Measurements from ENCODE around the gene PVRIG. TPM values are rescaled to one million over a fixed set of nuclear protein-coding genes. Genes with fewer than 3 reads are reported as not detected.

Gene PVRIG
- total RNA-seq, 1 experiment from 2014 or later = 0.70 TPM

DNA sequence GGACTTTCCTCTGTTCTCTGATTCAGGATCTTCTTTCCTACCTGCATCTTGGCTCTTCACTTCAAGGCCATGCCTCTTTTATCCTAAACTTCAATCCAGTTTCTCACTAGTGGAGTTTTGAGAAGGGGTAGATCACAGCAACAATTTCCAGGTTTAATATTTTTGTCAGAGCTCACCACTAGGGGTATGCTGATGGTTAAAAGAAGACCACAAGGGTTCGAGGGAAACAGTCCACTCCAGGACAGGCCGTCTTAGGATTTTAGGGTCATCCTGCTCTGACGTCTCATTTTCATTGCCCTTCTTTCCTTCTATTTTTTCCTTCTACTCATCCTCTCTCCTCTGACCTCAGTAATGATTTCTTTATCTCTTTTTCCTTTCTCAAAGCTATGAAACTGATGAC lies 30.7 kb upstream of the PVRIG start:
- H3K79me2 ChIP-seq (ENCODE audit: insufficient read depth, low read length) = no peaks in the 10 kb centered on the region
- peaks cover 14% of the 10 kb centered on the region for H3K27me3 Mint-ChIP-seq (ENCODE audit: low read depth)
- H3K4me1 ChIP-seq (ENCODE audit: insufficient read depth, low read length) = no peaks in the 10 kb centered on the region
- WGBS (ENCODE audit: extremely low coverage, insufficient read length, low lambda C conversion rate) = no CpG with 5 or more reads among the region's 3 CpGs
- H3K27me3 ChIP-seq (ENCODE audit: insufficient read depth, low read length) = no peaks in the 10 kb centered on the region
- DNase-seq = no peak
- no peaks in the 10 kb centered on the region for H3K9me3 Mint-ChIP-seq
- no peak overlapping the region for H4K91ac ChIP-seq (ENCODE audit: insufficient read length, low read depth, low read length)
- no peak overlapping the region for H3T11ph ChIP-seq (ENCODE audit: low read length)
- H3K4me3 Mint-ChIP-seq = no peak overlapping the region
- H4K20me1 ChIP-seq (ENCODE audit: control insufficient read depth, insufficient read depth, insufficient read length) = no peaks in the 10 kb centered on the region
- TF ChIP-seq, protein P1, sequence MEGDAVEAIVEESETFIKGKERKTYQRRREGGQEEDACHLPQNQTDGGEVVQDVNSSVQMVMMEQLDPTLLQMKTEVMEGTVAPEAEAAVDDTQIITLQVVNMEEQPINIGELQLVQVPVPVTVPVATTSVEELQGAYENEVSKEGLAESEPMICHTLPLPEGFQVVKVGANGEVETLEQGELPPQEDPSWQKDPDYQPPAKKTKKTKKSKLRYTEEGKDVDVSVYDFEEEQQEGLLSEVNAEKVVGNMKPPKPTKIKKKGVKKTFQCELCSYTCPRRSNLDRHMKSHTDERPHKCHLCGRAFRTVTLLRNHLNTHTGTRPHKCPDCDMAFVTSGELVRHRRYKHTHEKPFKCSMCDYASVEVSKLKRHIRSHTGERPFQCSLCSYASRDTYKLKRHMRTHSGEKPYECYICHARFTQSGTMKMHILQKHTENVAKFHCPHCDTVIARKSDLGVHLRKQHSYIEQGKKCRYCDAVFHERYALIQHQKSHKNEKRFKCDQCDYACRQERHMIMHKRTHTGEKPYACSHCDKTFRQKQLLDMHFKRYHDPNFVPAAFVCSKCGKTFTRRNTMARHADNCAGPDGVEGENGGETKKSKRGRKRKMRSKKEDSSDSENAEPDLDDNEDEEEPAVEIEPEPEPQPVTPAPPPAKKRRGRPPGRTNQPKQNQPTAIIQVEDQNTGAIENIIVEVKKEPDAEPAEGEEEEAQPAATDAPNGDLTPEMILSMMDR (conservative IDR thresholded peaks at IDR 0.05) = 0 out of 3 replicates have a peak, but pooled peaks have one; percentile 32
- no peak overlapping the region for H2BK5ac ChIP-seq (ENCODE audit: insufficient read length, low read length)
- H2BK12ac ChIP-seq (ENCODE audit: insufficient read length, low read depth, low read length) = no peak overlapping the region
- no peaks in the 10 kb centered on the region for H3K9me3 ChIP-seq (ENCODE audit: control insufficient read depth, low read depth, low read length)
- no peak overlapping the region for H3K18ac ChIP-seq (ENCODE audit: insufficient read length, low read depth, low read length)
- H3K4ac ChIP-seq (ENCODE audit: low read depth, low read length) = no peak overlapping the region
- H3K23me2 ChIP-seq (ENCODE audit: insufficient read length, low read depth, low read length, poor library complexity, severe bottlenecking) = no peaks in the 10 kb centered on the region
- no peak overlapping the region for H2AK5ac ChIP-seq (ENCODE audit: insufficient read length, low read length)
- H3K27ac Mint-ChIP-seq = no peak overlapping the region
- no peaks in the 10 kb centered on the region for H3K36me3 Mint-ChIP-seq (ENCODE audit: insufficient read depth in 1 of 3, low read depth in 3 of 3)
- H2BK120ac ChIP-seq (ENCODE audit: low read depth, low read length, poor library complexity, severe bottlenecking) = no peak overlapping the region
- no peak overlapping the region for H3K56ac ChIP-seq (ENCODE audit: insufficient read length, low read depth, low read length)
- H3K4me1 Mint-ChIP-seq = peaks cover 0 to 3% of the 10 kb centered on the region in 2 experiments; a peak in 1 of 4 replicates
- H3K79me1 ChIP-seq (ENCODE audit: insufficient read depth, low read depth, low read length, poor library complexity, severe bottlenecking) = no peaks in the 10 kb centered on the region
- no peak overlapping the region for H3K9ac ChIP-seq (ENCODE audit: extremely low read depth, insufficient read length, low read length)
- no peak overlapping the region for H2AFZ ChIP-seq (ENCODE audit: low read length)
- no peak overlapping the region for H2BK20ac ChIP-seq (ENCODE audit: low read depth, low read length, poor library complexity, severe bottlenecking)
- no peak overlapping the region for H3K23ac ChIP-seq (ENCODE audit: insufficient read length, low read depth, low read length)
- no peak overlapping the region for H3K4me2 ChIP-seq (ENCODE audit: insufficient read depth, insufficient read length, low read length)
- H4K8ac ChIP-seq (replicated peaks; ENCODE audit: insufficient read length, low read depth, low read length) = no peak overlapping the region
- no peak overlapping the region for H4K5ac ChIP-seq (ENCODE audit: insufficient read length, low read depth, low read length)
- H3K14ac ChIP-seq (ENCODE audit: insufficient read depth, low read length) = no peak overlapping the region
- H2BK15ac ChIP-seq (ENCODE audit: low read depth, low read length) = no peak overlapping the region
- H3K27ac ChIP-seq (ENCODE audit: insufficient read length, low read depth, low read length) = no peak overlapping the region

Data from H9 (cell line).